Occipital lobe (tissue), 2 donors: Measurements from ENCODE around the gene C1orf52. TPM values are rescaled to one million over a fixed set of nuclear protein-coding genes. Genes with fewer than 3 reads are reported as not detected.
A peak's percentile ranks its signal among the peaks of the same experiment; 100 is the strongest.

Experiments used
- DNase-seq: peaks from one replicate; lab custom pipeline; 2025; lab: John Stamatoyannopoulos, UW
- total RNA-seq: library from RNA; depleted of rRNA; stranded (reverse); fragments of >200 nt; gene quantifications from one replicate; pipeline ENCODE4 v1.2.3, GENCODE V29; 2014

The C1orf52 gene
- total RNA-seq, 1 donor from 2014 or later = 21.5 TPM

GRCh38 chr1:85230305-85230977, 29.0 kb downstream of the C1orf52 start:
- no peak for DNase-seq

DNA sequence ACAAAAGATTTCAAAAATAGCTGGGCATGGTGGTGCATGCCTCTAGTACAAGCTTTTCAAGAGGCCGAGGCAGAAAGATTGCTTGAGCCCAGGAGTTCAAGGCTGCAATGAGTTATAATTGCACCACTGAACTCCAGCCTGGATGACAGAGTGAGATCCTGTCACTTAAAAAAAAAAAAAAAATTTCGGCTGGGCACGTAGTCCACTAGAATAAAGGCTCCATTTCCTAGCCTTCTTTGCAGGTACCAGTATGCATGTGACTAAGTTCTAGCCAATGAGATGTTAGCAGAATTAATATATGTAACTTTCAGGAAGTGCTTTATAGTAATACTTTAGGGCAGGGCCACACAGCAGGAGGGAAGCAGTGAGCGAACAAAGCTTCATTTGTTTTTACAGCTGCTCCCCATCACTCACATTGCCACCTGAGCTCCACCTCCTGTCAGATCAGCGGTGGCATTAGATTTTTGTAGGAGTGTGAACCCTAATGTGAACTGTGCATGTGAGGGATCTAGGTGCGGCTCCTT, 29.8 kb downstream of the C1orf52 start:
- DNase-seq = no peak

GRCh38 chr1:85228972-85229371, 30.5 kb downstream of the C1orf52 start:
- no peak for DNase-seq

DNA sequence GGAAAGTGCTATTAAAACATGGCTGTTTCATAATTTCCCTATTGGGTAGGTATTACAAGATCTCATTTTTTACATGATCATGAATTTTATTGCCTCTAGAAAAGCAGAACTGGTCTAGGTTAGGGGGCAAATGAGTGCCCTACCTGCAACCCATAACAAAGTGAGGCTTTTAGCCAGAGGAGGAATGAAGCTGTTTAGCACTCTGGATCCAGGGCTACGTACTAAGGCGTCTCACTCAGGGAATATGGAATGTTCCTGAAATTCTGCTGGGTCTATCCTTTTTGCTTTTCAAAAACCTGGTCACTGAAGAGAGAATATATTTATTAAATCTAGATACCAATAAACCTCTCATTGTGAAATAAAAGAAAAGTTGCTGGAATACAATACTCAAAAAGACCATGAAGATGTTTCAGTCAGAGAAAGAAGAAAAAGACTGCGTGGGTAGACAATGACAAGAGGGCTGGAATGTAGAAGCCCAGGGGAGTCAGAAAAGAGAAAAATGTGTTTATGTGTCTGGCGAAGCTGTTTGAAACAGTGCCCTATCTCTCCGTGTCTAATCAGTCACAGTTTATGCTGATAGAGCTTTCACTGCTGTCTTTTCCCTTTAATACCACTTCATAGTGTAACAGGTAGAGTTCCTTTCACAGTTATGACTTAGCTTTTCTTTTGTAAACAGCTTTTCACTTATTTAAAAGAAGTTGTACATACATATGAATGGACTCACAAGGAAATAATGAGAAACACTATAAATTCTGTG, 33.7 kb downstream of the C1orf52 start:
- DNase-seq = no peak

GRCh38 chr1:85224734-85225623, 34.5 kb downstream of the C1orf52 start:
- no peak for DNase-seq

- no peak for DNase-seq
Measured at GRCh38 chr1:85224295-85224694, 35.2 kb downstream of the C1orf52 start.

- no peak for DNase-seq
Measured at GRCh38 chr1:85223334-85223733, 36.1 kb downstream of the C1orf52 start.

- DNase-seq = no peak
Measured at GRCh38 chr1:85220756-85221201, 38.7 kb downstream of the C1orf52 start.

DNA sequence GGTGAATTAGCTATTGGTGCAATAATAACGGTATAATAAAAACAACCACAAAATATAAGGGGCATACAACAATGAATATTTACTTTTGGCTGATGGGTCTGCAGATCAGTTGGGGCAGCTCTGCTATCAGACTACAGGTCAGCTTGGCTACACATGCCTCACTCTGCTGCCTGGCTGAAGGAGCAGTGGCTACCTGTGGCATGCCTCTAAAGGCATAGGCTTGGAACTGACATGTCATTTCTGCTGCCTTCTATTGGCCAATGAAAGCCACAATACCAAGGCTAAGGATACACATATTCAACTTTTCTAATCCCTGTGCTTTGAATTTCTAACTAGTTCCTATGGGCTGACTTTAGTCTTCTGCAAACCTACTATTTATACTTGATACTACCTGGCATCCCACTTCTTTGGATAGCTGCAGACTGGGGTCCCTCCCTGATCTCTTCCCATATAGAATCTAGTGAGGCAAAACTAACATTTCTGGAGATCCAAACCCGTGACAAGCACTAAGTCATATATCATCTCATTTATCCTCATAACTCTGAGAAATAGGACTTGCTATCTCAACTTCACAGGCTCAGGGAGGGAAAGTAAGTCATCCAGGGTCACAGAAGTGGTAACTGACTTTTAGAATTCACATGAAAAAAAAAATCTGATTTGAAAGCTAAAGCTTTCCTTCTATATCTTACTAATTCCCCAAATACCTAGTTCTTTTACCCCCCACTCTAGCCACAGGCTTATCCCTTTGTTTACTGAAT, 39.4 kb downstream of the C1orf52 start:
- no peak for DNase-seq

DNA sequence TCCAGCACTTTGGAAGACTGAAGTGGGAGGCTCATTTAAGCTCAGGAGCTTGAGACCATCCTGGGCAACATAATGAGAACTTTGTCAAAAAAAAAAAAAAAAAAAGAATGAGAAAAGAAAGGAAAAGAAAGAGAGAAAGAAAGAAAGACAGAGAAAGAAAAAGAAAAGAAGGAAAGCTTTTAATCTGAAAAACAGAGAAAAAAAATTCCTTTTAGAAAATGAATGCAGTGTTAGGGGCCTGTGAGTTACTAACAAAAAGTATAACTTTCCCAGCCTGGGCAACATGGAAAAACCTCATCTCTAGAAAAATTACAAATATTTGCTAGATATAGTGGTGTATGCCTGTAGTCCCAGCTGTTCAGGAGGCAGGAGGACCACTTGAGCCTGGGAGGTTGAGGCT, 42.8 kb downstream of the C1orf52 start:
- no peak for DNase-seq

DNA sequence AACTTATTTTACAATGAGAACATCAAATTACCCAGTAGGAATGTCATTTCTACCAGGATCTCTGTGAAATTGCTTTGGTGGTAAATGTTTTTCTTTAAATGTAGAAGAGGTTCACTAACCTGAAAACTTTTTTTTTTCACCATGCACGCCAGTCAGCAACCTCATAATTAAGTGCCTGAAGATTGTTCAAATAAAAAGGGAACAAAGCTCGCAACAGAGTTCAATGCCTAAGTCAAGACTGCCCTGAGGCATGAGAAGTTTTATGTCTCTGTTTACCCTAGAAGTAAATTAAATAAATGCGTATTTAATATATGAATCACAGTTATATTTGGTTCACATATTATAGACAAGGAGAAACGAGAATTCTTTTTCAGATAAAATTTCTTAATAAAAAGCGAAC, 44.8 kb downstream of the C1orf52 start:
- no peak for DNase-seq

GRCh38 chr1:85208488-85208887, 51.0 kb downstream of the C1orf52 start:
- DNase-seq = no peak

GRCh38 chr1:85203573-85204171, 55.8 kb downstream of the C1orf52 start:
- DNase-seq = no peak

DNA sequence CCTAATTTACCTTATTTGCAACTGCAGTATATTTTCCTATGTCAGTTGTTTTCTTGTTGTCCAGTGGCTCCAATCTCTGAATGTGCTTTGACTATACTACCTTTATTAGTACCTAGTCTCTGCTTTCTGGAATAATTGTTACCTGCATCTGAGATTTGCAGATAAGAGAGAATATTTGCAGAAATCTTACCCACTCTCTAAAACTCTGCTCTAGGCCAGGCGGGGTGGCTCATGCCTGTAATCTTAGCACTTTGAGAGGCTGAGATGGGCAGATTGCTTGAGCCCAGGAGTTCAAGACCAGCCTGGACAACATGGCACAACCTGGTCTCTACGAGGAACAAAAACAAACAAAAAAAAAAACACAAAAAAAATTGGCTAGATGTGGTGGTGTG, 56.6 kb downstream of the C1orf52 start:
- DNase-seq = no peak

DNA sequence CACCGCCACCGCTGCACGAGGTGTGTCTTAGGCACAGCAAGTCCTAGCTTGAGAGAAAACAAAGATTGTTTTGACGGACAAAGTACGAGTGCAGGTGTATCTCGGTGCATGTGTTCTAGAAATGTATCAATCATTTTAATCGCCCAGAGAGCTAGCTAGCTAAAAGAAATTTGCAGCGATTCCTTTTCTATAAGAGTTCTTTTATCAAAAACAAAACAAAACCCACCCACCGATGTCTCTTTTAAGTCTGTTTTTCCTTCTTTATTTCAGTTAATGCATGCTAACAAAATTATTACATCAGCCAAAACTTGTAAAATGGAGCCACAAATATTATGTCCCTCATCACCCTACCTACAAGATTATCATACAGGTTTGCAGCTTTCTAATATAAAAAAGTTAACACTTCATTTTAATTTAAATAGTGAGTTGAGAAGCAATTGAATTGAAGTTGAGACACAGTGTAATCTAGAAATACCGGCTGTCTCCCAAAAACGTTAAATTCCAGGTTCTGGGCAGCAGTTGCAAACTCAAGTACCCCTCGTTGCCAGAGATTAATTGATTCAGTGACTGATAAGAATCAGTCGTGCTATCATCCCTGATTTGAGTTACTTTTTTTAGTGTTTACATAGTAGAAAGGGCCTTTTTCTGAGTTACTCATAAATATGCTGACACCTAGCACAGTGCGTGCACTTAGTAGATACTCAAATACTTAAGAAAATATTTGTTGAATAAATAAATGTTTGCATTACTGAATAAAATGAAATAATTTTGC, 57.2 kb downstream of the C1orf52 start:
- no peak for DNase-seq

DNA sequence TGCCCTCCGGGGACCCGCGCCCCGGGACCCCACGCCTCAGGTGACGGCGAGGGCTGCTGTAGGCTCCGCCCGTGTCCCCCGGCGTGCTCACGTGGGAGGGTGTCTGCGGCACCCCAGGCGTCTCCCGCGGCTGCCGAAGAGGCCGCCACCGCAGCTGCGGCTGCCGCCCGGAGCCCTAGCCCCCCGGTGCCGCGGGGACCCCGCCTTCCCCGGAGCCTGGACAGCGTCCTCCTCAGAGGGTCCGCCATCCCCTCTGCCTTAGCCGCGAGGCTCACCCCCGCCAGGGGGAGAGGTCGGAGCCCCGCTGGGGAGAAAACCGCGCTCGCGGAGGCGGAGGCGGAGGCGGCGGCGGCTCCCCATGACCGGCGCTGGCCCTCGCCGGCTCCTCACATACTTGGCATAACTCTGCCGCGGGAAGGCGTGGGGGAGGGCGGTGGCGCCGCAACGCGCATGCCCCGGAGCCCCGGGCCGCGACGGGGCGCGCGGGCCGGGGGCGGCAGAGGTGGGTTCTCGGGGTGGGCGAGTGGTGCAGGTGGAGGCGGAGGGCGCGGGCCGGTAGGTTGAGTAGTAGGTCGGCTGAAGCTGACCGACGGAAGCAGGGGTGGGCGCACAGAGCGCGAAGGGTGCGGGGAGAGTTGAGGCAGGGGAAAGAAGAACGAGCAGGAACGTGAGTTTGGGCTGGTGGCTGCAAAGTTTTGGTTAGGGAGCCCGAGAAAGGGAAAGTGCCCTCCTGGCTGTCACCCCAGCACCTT, 57.9 kb downstream of the C1orf52 start:
- peak; percentile 40 for DNase-seq

GRCh38 chr1:85200463-85201339, 58.8 kb downstream of the C1orf52 start, which contains the start of gene SYDE2:
SYDE2 (minus strand) TSS chr1:85201016; CDS start chr1:85200996, 20 bp downstream.
- DNase-seq = peak; percentile 40
